Measurements from ENCODE around the gene ORC2. TPM values are rescaled to one million over a fixed set of nuclear protein-coding genes. Genes with fewer than 3 reads are reported as not detected.

ORC2 gene
- polyA plus RNA-seq, 2 of the 4 experiments (the other 2 are of a cell fraction): 20.9 to 24.5 TPM

- no peak for TF ChIP-seq MAX (IDR thresholded peaks at IDR 0.05)
- TF ChIP-seq CEBPB (IDR thresholded peaks at IDR 0.05): peak; percentile 32 to 55; a peak in 2 of 4 replicates
- TF ChIP-seq FOSL2 (IDR thresholded peaks at IDR 0.05): no peak
- no peak for TF ChIP-seq FOSL2 (CRISPR knock-in tag; IDR thresholded peaks at IDR 0.05)
- no peak for TF ChIP-seq ZFP36 (IDR thresholded peaks at IDR 0.05; ENCODE audit: borderline replicate concordance, partially characterized antibody)
- POLR2A ChIA-PET: no interaction called here
- FAIRE-seq (no peak), ATAC-seq (no peak), DNase-seq (ENCODE audit: low read depth in 1 of 2, low spot score in 1 of 2) (no peak)
- CTCF ChIA-PET: no interaction called here
- no peak overlapping the region for H3K27ac ChIP-seq
- no peak overlapping the region for H3K4me3 ChIP-seq
- no peak overlapping the region for H3K4me2 ChIP-seq
- 88% methylated on average over 3 of the region's 3 CpGs for WGBS (ENCODE audit: missing lambda C conversion rate)
- no peaks in the 10 kb centered on the region for H3K9me3 ChIP-seq
- no peaks in the 10 kb centered on the region for H3K4me1 ChIP-seq
Measured at GRCh38 chr2:200993097-200993496, 29.6 kb upstream of the ORC2 start.

GRCh38 chr2:200987137-200987536, 23.7 kb upstream of the ORC2 start:
- Histone ChIP-seq H3K4me1 (no peaks in the 10 kb centered on the region), H3K4me2 (no peak overlapping the region), H3K27ac (no peak overlapping the region), H3K9me3 (no peaks in the 10 kb centered on the region), H3K4me3 (no peak overlapping the region)
- POLR2A ChIA-PET: no interaction called here
- ATAC-seq: no peak
- TF ChIP-seq POLR2AphosphoS2 (conservative IDR thresholded peaks at IDR 0.05; ENCODE audit: low read length) (no peak), POLR2A (IDR thresholded peaks at IDR 0.05; ENCODE audit: low read length) (0 out of 2 replicates have a peak, but pooled peaks have one; percentile 9)
- CTCF ChIA-PET: interaction anchor here (1.1 kb wide), 1 partner anchor 17 kb away, joined by 5 read pairs; no protein-coding TSS in a partner anchor
- WGBS (ENCODE audit: missing lambda C conversion rate): 92% methylated on average over 8 of the region's 8 CpGs
- no peak for DNase-seq (ENCODE audit: low read depth in 1 of 2, low spot score in 1 of 2)
- no peak for FAIRE-seq

GRCh38 chr2:200985799-200986198, 22.3 kb upstream of the ORC2 start:
- H3K27ac ChIP-seq: no peak overlapping the region
- no peak overlapping the region for H3K4me2 ChIP-seq
- no peak overlapping the region for H3K4me3 ChIP-seq
- CTCF ChIA-PET: no interaction called here
- TF ChIP-seq ZSCAN20 (CRISPR knock-in tag; IDR thresholded peaks at IDR 0.05): no peak
- TF ChIP-seq EHF (CRISPR knock-in tag; IDR thresholded peaks at IDR 0.05): no peak
- no peak for ATAC-seq
- POLR2A ChIA-PET: no interaction called here
- no peak for DNase-seq (ENCODE audit: low read depth in 1 of 2, low spot score in 1 of 2)
- no peaks in the 10 kb centered on the region for H3K9me3 ChIP-seq
- no peaks in the 10 kb centered on the region for H3K4me1 ChIP-seq
- 73% methylated on average over 2 of the region's 2 CpGs for WGBS (ENCODE audit: missing lambda C conversion rate)
- FAIRE-seq: no peak

GRCh38 chr2:200976710-200977109, 13.2 kb upstream of the ORC2 start:
- Histone ChIP-seq H3K4me2 (no peak overlapping the region), H3K9me3 (no peaks in the 10 kb centered on the region), H3K4me1 (0 out of 3 replicates have a peak, but pooled peaks cover 6% of the 10 kb centered on the region), H3K27ac (no peak overlapping the region), H3K4me3 (no peak overlapping the region)
- FAIRE-seq: no peak
- TF ChIP-seq NR3C1 (IDR thresholded peaks at IDR 0.05) (no peak), ZSCAN20 (CRISPR knock-in tag; IDR thresholded peaks at IDR 0.05) (no peak), EHMT2 (IDR thresholded peaks at IDR 0.05; ENCODE audit: low read depth) (no peak), POLR2A (IDR thresholded peaks at IDR 0.05; ENCODE audit: low read length) (no peak), E2F6 (IDR thresholded peaks at IDR 0.05; ENCODE audit: borderline replicate concordance, low read depth) (no peak), RAD21 (conservative IDR thresholded peaks at IDR 0.05 in 1 of 2, IDR thresholded peaks at IDR 0.05 in 1 of 2) (no peak), CBX8 (IDR thresholded peaks at IDR 0.05) (no peak), FOXS1 (CRISPR knock-in tag; IDR thresholded peaks at IDR 0.05) (no peak), TP53 (CRISPR knock-in tag; IDR thresholded peaks at IDR 0.05) (no peak), USF2 (IDR thresholded peaks at IDR 0.05) (no peak), RNF2 (IDR thresholded peaks at IDR 0.05; ENCODE audit: borderline replicate concordance, low read depth) (no peak), RFX5 (IDR thresholded peaks at IDR 0.05) (no peak)
- DNase-seq (ENCODE audit: low read depth in 1 of 2, low spot score in 1 of 2): no peak
- POLR2A ChIA-PET: interaction anchor here (1.1 kb wide), 1 partner anchor 14 kb away, joined by 5 read pairs; the partner anchor contains the start of gene ORC2
- CTCF ChIA-PET: interaction anchor here (0.8 to 4.3 kb wide), 4 partner anchors 12 to 201 kb away, joined by 3 to 30 read pairs (median 4); partner anchors contain the start of gene ORC2
- ATAC-seq: no peak
